Stimulated activated CD4-positive, alpha-beta T cell treated with anti-CD3 and anti-CD28 coated beads, Interleukin-15, amount 100 ng/mL, for 48 hours (primary cell): ENCODE measurements around the gene TAF9.
"Not testable (repeated sequence)": the region's sequence is repeated elsewhere in the genome, so short reads cannot be mapped to it uniquely, and the experiment has no call there.

Experiments used
- DNase-seq, 2 donors: peaks; one replicate each; pipeline ENCODE4 v3.0.0-alpha.2; 2020; ENCODE audit warnings: low read depth in 2 of 2

The TAF9 gene

GRCh38 chr5:69335341-69335935 lies 33.9 kb downstream of the TAF9 start:
- no peak for DNase-seq

DNA sequence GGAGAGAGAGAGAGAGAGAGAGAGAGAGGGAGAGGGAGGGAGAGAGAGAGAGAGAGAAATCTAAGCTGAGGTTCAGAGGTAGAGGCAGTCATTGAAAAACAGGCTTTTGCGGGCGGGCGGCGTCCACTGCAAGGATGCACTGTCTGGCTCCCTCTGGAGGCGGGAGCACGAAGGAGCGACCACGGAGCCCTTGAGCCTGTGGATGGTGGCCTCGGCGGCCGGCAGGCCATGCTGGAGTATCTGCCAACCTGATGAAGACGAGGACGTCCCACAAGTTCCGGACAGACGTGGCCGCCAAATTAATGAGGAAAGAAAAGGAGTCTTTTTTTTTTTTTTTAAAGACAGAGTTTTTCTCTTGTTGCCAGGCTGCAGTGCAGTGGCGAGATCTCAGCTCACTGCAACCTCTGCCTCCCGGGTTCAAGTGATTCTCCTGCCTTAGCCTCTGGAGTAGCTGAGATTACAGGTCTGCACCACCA lies 34.5 kb downstream of the TAF9 start:
- peak; percentile 58 to 75 for DNase-seq

- DNase-seq: not testable (repeated sequence)
Measured at GRCh38 chr5:69333668-69334315, 35.5 kb downstream of the TAF9 start.

DNA sequence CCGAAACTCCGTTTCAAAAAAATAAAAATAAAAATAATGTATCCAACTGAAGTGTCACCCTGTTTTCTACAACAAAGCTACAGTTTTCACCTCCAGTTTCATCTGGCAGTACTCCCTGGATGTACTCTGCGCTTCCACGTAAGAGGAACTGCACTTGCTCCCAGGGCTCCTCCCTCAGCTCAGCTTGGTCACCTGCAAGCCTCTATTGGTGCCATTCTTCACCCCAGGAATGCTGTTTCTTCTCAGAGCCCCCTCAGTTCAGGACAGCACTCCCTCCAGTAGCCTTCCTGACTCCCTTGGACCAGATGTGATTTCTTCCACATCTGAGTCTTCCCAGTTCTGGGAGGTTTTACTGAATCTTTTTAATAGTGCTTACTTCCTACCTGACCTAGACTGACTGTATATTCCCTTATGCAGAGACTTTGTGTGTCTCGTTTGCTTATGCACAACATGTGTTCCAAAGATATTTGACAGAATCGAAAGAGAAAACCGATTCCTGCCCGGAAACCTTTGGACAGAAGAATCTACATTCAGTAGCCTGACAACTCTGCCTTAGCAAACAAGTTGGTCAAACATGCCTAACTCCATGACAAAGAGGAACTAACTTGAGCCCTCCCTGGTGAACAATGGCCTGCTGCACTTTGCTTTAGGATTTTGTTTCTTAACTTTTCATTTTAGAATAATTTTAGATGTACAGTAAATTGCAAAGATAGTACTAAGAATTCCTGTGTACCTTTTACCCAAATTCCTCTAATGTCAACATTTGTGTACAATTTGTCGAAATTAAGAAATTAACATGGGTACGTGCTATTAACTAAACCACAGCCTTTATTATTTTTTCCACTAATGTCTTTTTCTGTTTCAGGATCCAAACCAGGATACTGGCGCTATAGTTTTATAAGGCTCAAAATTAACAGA lies 37.5 kb downstream of the TAF9 start:
- DNase-seq: no peak

GRCh38 chr5:69329905-69330489 lies 39.3 kb downstream of the TAF9 start:
- DNase-seq: no peak

DNA sequence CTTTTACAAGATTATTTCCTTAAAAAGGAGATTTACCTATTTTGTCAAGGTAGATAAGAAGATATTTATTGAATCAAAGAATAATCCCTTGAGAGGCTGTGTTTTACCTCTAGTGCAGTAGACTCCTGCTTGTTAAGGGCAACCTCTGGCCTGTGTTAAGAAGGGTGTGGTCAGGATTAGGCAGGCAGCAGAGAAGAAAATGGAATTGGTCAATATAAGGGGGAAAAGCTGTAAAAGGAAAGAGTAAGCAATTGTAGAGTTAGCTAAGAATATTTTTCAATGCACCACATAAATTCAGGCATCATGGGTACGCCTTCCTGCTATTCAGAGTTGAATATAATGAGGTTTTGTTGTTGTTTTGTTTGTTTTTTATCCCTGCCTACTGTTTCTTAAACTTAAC lies 43.0 kb downstream of the TAF9 start:
- DNase-seq: no peak

DNA sequence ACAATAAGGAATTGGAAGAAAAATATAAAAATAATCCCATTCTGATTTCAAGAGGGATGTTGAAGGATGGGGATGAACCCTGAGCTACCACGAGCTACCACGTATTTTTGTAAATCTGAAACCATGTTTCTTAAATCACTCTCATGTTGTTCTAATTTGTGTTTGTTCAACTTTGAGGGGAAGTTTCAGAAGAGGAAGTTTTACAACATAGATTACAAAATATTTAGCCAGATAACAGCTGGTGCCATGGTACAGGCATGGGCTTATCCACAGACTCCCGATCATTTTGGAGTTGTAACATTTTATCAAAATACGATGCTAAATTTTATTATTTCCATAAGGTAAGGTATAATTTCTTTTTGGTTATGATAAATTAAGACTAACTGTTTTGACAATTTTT lies 51.9 kb downstream of the TAF9 start:
- DNase-seq: no peak

GRCh38 chr5:69315972-69316371 lies 53.3 kb downstream of the TAF9 start:
- DNase-seq: no peak
